Mammary epithelial cell (primary cell): ENCODE data around the gene COL4A1.

ENCODE experiments used
- EZH2 ChIP-seq: IDR thresholded peaks from 2 replicates; pipeline ENCODE4 v1.6.1; 2012; ENCODE audit warnings: low read length, inconsistent platforms, borderline replicate concordance
- TF ChIP-seq, protein P1 (sequence below), 2 donors: IDR thresholded peaks in 1 of 2; conservative IDR thresholded peaks in 1 of 2; 2 replicates each; pipeline ENCODE4 v1.5.1; 2011 to 2012; ENCODE audit warnings: inconsistent platforms in 2 of 2, low read length in 2 of 2, mild to moderate bottlenecking in 2 of 2, control low read depth in 1 of 2, low read depth in 1 of 2; ENCODE audit not compliant: insufficient read depth in 1 of 2; ENCODE audit errors: extremely low read depth in 1 of 2

GRCh38 chr13:110306340-110306959 lies 507 bp downstream of the COL4A1 start:
- TF ChIP-seq, protein P1, sequence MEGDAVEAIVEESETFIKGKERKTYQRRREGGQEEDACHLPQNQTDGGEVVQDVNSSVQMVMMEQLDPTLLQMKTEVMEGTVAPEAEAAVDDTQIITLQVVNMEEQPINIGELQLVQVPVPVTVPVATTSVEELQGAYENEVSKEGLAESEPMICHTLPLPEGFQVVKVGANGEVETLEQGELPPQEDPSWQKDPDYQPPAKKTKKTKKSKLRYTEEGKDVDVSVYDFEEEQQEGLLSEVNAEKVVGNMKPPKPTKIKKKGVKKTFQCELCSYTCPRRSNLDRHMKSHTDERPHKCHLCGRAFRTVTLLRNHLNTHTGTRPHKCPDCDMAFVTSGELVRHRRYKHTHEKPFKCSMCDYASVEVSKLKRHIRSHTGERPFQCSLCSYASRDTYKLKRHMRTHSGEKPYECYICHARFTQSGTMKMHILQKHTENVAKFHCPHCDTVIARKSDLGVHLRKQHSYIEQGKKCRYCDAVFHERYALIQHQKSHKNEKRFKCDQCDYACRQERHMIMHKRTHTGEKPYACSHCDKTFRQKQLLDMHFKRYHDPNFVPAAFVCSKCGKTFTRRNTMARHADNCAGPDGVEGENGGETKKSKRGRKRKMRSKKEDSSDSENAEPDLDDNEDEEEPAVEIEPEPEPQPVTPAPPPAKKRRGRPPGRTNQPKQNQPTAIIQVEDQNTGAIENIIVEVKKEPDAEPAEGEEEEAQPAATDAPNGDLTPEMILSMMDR (conservative IDR thresholded peaks at IDR 0.05 in 1 of 2, IDR thresholded peaks at IDR 0.05 in 1 of 2; ENCODE audit: extremely low read depth in 1 of 2, insufficient read depth in 1 of 2, low read depth in 1 of 2, low read length in 2 of 2) = no peak
- TF ChIP-seq EZH2 = no peak
